DOHH2 (cell line): ENCODE measurements around the gene FPR3.
"Not testable (repeated sequence)": the region's sequence is repeated elsewhere in the genome, so short reads cannot be mapped to it uniquely, and the experiment has no call there.

Experiments
- H3F3A ChIP-seq: fragments of 200-600 bp; sonication (generic), shearing (Covaris generic); 2 replicates; pipeline ENCODE4 v1.6.0; 2016; ENCODE audit warnings: antibody characterized with exemption, mild to moderate bottlenecking; ENCODE audit not compliant: control insufficient read depth, insufficient read depth
- H3K27ac ChIP-seq: fragments of 200-600 bp; sonication (generic); 2 replicates; pipeline ENCODE4 v1.5.1; 2014; ENCODE audit warnings: low read depth, mild to moderate bottlenecking, low read length, moderate library complexity
- H3K27me3 ChIP-seq: fragments of 200-600 bp; sonication (generic); 2 replicates; pipeline ENCODE4 v1.6.1; 2014; ENCODE audit warnings: mild to moderate bottlenecking, low read length, mixed read lengths; ENCODE audit not compliant: control insufficient read depth
- H3K36me3 ChIP-seq: fragments of 200-600 bp; sonication (generic); 2 replicates; pipeline ENCODE4 v1.6.1; 2014; ENCODE audit warnings: mild to moderate bottlenecking, low read length, moderate library complexity, mixed read lengths; ENCODE audit not compliant: control insufficient read depth
- H3K4me1 ChIP-seq: fragments of 200-600 bp; sonication (generic); 2 replicates; pipeline ENCODE4 v1.6.1; 2014; ENCODE audit warnings: mild to moderate bottlenecking, low read length, mixed read lengths; ENCODE audit not compliant: control insufficient read depth
- H3K4me2 ChIP-seq: fragments of 200-600 bp; sonication (generic); 2 replicates; pipeline ENCODE4 v1.6.0; 2014; ENCODE audit warnings: mild to moderate bottlenecking, low read length, moderate library complexity
- H3K4me3 ChIP-seq: fragments of 200-600 bp; sonication (generic); 2 replicates; pipeline ENCODE4 v1.5.1; 2014; ENCODE audit warnings: mild to moderate bottlenecking, low read length, mixed read lengths
- H3K79me2 ChIP-seq: fragments of 200-600 bp; sonication (generic); 2 replicates; pipeline ENCODE4 v1.6.1; 2014; ENCODE audit warnings: mild to moderate bottlenecking, low read length, mixed read lengths; ENCODE audit not compliant: control insufficient read depth
- H3K9me2 ChIP-seq: fragments of 200-600 bp; sonication (generic); replicated peaks from 2 replicates; pipeline ENCODE4 v1.6.1; 2014; ENCODE audit warnings: mild to moderate bottlenecking, low read length, mixed read lengths; ENCODE audit not compliant: control insufficient read depth
- H3K9me3 ChIP-seq: fragments of 200-600 bp; sonication (generic); 2 replicates; pipeline ENCODE4 v1.6.1; 2014; ENCODE audit warnings: antibody characterized with exemption, low read length, mixed read lengths; ENCODE audit not compliant: control insufficient read depth, insufficient read depth
- H4K20me1 ChIP-seq: fragments of 200-600 bp; sonication (generic); 2 replicates; pipeline ENCODE4 v1.6.0; 2014; ENCODE audit warnings: low read depth, mild to moderate bottlenecking, antibody characterized with exemption, low read length, moderate library complexity; ENCODE audit not compliant: control insufficient read depth, insufficient read depth
- EZH2phosphoT487 ChIP-seq: fragments of 200-600 bp; sonication (generic); IDR thresholded peaks from 2 replicates; pipeline ENCODE4 v1.6.1; 2017; ENCODE audit warnings: borderline replicate concordance, mild to moderate bottlenecking, antibody characterized with exemption, low read length, moderate library complexity, mixed read lengths
- TF ChIP-seq, protein P1 (sequence below): fragments of 200-600 bp; sonication (generic); IDR thresholded peaks from one replicate; pipeline ENCODE4 v1.5.1; 2014; ENCODE audit warnings: antibody characterized with exemption, mild to moderate bottlenecking, low read depth, low read length; ENCODE audit not compliant: poor library complexity, severe bottlenecking

FPR3 gene

DNA sequence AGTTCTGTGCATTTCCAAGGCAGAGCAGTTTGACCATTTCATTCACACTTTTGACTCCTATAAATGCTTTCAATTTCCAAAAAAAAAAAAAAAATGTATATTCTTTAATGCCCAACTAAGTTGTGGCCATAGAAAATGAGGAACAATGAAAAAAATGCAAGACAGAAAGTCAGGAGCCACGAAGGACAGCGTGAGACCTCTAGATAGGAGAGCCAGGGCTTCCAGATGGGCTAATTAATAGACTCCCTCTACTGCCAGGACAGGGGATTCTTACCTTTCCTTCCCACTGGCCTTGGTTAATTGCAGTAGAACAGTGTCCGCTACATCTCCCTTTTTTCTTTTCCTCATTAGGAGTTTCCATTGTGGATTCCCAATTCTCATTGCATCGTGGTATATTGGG lies 8.6 kb downstream of the FPR3 start:
- Histone ChIP-seq H3K9me2 (no peaks in the 10 kb centered on the region), H3K27ac (no peak overlapping the region), H3K36me3 (no peaks in the 10 kb centered on the region), H3K4me1 (no peaks in the 10 kb centered on the region), H4K20me1 (no peaks in the 10 kb centered on the region), H3K4me3 (no peak overlapping the region), H3K79me2 (no peaks in the 10 kb centered on the region), H3K27me3 (no peaks in the 10 kb centered on the region), H3K4me2 (no peak overlapping the region), H3F3A (no peaks in the 10 kb centered on the region), H3K9me3 (no peaks in the 10 kb centered on the region)
- TF ChIP-seq, protein P1, sequence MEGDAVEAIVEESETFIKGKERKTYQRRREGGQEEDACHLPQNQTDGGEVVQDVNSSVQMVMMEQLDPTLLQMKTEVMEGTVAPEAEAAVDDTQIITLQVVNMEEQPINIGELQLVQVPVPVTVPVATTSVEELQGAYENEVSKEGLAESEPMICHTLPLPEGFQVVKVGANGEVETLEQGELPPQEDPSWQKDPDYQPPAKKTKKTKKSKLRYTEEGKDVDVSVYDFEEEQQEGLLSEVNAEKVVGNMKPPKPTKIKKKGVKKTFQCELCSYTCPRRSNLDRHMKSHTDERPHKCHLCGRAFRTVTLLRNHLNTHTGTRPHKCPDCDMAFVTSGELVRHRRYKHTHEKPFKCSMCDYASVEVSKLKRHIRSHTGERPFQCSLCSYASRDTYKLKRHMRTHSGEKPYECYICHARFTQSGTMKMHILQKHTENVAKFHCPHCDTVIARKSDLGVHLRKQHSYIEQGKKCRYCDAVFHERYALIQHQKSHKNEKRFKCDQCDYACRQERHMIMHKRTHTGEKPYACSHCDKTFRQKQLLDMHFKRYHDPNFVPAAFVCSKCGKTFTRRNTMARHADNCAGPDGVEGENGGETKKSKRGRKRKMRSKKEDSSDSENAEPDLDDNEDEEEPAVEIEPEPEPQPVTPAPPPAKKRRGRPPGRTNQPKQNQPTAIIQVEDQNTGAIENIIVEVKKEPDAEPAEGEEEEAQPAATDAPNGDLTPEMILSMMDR = no peak
- no peak for TF ChIP-seq EZH2phosphoT487

DNA sequence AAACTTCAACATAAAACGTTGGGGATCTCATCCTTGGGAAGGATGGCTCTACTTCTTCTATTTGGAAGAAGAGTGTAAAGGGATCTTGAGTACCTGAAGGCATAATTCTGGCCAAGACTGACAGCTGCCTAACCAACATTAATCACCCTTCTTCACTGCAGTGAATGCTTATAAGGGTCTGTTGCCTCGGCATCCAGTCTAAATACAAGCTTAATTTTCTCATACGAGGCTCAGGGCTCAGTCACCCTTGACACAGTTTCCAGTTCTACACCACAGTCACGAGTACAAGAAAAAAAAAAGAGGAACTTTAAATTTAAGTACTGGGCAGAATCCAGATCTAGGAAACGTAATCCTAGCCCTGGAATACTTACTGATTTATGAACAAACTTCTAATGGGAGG lies 9.0 kb downstream of the FPR3 start:
- Histone ChIP-seq H4K20me1 (no peaks in the 10 kb centered on the region), H3K4me3 (no peak overlapping the region), H3K9me2 (no peaks in the 10 kb centered on the region), H3K9me3 (no peaks in the 10 kb centered on the region), H3K79me2 (no peaks in the 10 kb centered on the region), H3K4me2 (no peak overlapping the region), H3F3A (no peaks in the 10 kb centered on the region), H3K36me3 (no peaks in the 10 kb centered on the region), H3K27ac (no peak overlapping the region), H3K4me1 (no peaks in the 10 kb centered on the region), H3K27me3 (no peaks in the 10 kb centered on the region)
- TF ChIP-seq EZH2phosphoT487 = no peak
- TF ChIP-seq, protein P1 = no peak

DNA sequence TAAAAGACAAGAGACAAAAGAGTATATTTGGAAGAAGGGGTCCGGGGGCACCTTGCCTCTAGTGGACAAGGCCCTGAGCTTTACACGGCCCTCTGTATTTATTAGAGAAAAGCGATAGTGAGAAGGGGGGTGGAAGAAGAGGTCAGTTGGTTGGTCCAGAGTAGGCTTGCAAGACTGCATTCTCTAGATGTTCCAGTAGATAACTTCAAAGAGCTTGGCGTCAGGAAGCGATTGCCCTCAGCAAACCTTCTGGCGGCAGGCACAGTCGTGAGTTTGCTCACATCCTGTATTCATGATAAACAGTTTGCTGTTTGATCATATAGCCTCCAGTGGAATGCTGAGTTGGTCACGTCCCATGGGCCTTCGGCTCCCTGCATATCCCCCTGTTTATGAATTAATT lies 9.8 kb downstream of the FPR3 start:
- not testable (repeated sequence) for H3K36me3 ChIP-seq, H3K9me3 ChIP-seq, H3F3A ChIP-seq, H3K79me2 ChIP-seq, H3K4me3 ChIP-seq, H3K27me3 ChIP-seq, H3K4me1 ChIP-seq, H4K20me1 ChIP-seq, H3K27ac ChIP-seq, H3K9me2 ChIP-seq, H3K4me2 ChIP-seq

DNA sequence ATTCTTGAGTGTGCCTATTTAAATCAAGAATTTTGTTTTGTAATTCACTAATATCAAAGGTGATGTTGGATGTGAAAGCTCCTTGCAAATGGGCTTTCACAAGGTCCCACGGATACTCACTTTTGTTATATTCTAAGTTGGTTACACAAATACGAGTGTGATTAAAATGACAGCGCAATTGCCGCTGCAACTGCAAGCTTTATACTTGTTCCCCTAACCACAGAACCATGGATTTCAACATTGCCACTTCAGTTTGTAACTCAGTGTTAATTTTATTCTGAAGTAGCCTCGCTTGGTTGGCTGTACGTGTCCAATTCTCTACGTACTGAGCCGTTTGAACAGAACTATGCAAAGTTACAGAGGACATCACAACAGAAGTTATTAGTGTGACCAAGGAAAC lies 10.4 kb downstream of the FPR3 start:
- not testable (repeated sequence) for H3K4me1 ChIP-seq, H3K36me3 ChIP-seq, H4K20me1 ChIP-seq, H3K27ac ChIP-seq, H3F3A ChIP-seq, H3K27me3 ChIP-seq, H3K4me3 ChIP-seq, H3K9me3 ChIP-seq, H3K9me2 ChIP-seq, H3K4me2 ChIP-seq, H3K79me2 ChIP-seq

DNA sequence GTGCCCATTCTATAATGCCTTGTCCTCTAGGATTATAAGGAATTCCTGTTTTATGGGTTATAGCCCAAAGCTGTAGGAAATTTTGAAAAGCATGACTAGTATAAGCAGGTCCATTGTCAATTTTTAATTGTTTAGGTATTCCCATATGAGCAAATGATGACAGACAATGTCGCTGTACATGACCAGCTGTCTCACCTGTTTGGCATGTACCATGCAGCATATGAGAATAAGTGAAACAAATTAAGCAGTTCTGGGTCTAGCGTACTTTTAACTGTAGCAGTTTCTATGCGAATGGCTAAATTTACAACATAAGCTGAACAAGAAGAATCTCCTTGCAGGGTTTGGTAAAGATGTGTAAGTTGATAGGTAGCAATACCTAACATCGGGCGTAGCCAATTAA lies 11.6 kb downstream of the FPR3 start:
- H3K27me3 ChIP-seq, H4K20me1 ChIP-seq, H3K4me1 ChIP-seq, H3K4me3 ChIP-seq, H3K4me2 ChIP-seq, H3K9me3 ChIP-seq, H3F3A ChIP-seq, H3K27ac ChIP-seq, H3K79me2 ChIP-seq, H3K9me2 ChIP-seq, H3K36me3 ChIP-seq: not testable (repeated sequence)
